HL-60/S4 treated with phorbol 12-myristate 13-acetate at 8.2 ng/mL for 4 days and 3 days (cell line): ENCODE measurements around the gene UFSP1.

Source experiments
- in situ Hi-C: fragments of 300-500 bp; cut with MboI; formaldehyde crosslinking; loops from 2 replicates; pipeline ENCODE4 v1.15.0; 2022; ENCODE audit warnings: low sequenced_read_pairs

Gene UFSP1

DNA sequence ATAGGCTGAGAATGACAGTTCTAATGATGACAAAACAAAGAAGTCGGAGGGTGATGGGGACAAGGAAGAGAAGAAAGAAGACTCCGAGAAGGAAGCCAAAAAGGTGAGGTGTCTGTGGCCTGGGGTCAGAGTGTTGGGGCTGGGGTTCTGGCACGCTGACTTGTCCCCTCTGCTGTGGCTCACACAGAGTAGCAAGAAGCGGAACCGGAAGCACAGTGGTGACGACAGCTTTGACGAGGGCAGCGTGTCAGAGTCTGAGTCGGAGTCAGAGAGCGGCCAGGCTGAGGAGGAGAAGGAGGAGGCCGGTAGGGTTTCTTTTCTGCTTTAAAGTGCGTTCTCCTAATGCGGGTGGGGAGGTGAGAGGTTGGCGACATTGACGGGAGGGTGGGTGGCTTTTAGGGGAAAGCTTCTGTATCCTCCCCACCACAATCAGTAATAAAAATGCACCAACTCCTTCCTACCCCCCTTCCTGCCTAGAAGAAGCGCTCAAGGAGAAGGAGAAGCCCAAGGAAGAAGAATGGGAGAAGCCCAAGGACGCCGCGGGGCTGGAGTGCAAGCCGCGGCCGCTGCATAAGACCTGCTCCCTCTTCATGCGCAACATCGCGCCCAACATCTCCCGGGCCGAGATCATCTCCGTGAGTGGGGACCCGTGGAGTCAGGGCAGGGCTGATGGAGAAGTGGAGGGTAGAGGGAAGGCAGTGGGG lies 4.6 kb downstream of the UFSP1 start:
- in situ Hi-C loops: loop anchor here (25.0 kb wide), 1 partner anchor 402 kb away; no protein-coding TSS in a partner anchor

DNA sequence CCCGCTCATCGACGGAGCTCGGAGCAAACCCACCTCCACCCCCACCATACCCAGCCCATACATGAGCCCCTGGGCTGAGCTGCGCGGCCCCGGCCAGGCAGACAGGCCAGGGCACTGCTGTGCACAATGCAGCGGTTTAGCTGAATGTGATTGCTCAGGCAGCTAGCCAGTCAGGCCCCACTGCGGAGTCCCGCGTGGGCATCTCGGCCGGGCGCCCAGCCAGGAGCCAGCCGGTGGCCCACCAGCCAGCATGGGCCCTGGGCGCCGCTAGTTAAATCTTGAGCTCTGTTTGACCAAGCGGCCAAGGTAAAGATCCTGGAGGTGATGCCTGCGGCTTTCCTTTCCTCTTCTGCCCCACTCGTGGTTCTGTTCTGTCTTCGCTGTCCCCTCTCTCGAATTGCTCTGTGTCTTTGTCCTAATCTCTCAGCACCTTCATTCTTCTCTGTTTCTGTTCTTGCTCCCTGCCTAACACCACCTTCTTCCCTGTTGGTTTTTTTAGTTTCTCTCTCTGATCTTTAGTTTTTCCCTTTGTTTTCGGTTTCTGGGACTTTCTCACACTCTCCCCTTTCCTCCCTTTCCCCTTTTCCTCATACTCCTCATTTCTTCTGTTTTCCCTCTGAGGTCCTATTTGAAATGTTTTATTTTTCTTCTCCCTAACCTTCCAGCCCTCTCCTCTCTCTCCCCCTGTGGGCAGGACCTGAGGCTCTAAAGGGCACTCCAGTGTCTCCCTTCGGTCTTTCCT lies 6.6 kb downstream of the UFSP1 start:
- in situ Hi-C loops: loop anchor here (25.0 kb wide), 1 partner anchor 404 kb away; no protein-coding TSS in a partner anchor

DNA sequence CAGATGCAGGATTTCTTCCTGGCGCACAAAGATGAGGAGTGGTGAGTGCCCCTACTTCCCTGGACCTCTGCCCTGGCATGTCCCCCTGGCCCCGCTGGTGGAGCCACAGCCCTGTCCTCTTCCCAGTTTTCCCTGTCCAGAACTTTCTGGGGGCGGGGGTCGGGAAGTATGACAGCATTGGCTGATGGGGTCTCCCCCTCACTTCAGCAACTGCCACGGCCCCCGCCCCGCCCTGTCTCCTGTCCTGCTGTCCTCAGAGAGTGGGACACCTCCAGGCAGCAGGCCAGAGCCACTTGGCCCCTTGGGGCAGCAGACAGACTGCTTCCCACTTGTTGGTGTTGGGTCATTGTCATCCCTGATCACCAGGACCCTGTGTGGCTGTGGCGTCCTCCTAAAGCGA lies 7.3 kb downstream of the UFSP1 start:
- in situ Hi-C loops: loop anchor here (25.0 kb wide), 1 partner anchor 405 kb away; no protein-coding TSS in a partner anchor

DNA sequence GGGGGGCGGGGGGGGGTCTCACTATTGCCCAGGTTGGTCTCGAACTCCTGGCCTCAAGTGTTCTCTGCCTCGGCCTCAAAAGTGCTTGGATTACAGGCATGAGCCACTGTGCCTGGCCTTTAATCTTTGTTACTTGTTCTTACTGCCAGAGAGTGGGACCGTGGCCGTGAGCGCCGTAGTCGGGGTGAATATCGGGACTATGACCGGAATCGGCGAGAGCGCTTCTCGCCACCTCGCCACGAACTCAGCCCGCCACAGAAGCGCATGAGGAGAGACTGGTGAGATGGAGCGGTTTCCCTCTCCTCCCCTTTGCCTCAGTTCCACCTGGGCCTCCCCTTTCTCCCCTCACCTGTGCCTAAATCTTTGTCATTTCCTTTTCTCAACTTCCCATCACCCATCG lies 8.4 kb downstream of the UFSP1 start:
- in situ Hi-C loops: loop anchor here (25.0 kb wide), 1 partner anchor 406 kb away; no protein-coding TSS in a partner anchor

DNA sequence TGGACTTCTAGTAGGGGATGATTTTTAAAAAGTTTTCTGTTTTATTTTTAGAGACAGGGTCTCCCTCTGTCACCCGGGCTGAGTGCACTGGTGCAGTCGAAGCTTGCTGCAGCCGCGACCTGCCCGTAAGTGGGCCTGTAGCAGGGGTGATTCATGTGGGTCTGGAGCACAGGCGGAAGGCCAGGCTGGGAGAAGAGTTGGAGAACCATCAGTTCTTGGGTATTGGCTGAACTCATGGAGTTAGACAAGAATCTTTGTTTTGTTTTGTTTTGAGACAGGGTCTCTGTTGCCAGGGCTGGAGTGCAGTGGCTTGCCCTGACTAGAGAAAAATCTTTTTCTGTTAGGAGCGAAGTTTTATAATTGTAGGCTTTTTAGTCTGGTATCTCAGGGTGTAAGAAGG lies 8.9 kb downstream of the UFSP1 start:
- in situ Hi-C loops: loop anchor here (25.0 kb wide), 1 partner anchor 407 kb away; no protein-coding TSS in a partner anchor

DNA sequence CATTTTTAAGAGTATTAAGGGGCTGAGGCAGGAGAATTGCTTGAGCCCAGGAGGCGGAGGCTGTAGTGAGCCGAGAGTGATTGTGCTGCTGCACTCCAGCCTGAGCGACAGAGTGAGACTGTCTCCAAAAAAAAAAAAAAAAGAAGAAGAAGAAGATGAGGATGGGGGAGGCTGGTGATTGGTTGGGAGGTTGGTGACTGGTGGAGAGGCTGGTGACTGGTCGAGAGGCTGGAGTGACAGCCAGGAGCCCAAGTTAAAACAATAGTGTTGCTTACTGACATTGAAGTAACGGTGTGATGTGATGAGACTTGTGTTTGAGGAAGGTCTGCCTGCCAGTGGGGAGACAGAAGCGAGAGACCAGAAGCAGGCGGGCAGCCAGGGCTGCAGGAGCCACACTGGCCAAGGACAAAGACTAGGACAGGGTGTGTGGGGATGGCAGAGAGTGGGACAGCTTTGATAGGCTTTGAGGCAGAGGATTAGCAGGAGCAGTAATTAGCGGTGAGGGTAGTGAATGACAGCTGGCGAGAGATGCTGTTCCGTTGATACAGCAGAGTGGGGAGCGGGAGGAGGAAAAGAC lies 9.7 kb downstream of the UFSP1 start:
- in situ Hi-C loops: loop anchor here (25.0 kb wide), 1 partner anchor 408 kb away; no protein-coding TSS in a partner anchor

DNA sequence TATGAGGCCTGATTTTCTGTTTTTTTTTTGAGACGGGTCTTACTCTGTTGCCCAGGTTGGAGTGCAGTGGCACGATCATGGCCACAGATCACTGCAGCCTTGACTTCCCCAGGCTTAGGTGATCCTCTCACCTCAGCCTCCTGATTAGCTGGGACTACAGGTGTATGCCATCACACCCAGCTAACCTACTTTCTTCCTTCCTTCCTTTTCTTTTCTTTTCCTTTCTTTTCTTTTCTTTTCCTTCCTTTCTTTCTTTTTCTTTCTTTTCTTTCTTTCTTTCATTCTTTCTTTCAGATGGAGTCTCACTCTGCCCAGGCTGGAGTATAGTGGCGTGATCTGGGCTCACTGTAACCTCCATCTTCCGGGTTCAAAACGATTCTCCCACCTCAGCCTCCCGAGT lies 10.8 kb downstream of the UFSP1 start:
- in situ Hi-C loops: loop anchor here (25.0 kb wide), 1 partner anchor 409 kb away; no protein-coding TSS in a partner anchor

DNA sequence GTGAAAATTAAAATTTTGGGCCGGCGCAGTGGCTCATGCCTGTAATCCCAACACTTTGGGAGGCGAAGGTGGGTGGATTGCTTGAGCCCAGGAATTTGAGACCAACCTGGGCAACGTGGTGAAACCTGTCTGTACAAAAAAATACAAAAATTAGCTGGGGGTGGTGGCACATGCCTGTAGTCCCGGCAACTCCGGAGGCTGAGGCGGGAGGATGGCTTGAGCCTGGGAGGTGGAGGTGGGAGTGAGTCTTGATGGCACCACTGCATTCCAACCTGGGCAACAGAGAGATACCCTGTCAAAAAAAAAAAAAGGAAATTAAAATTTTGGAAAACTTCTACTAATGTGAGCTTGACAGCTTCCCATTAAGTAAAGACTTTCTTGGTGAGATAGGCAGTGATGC lies 11.5 kb downstream of the UFSP1 start:
- in situ Hi-C loops: loop anchor here (25.0 kb wide), 1 partner anchor 409 kb away; no protein-coding TSS in a partner anchor

DNA sequence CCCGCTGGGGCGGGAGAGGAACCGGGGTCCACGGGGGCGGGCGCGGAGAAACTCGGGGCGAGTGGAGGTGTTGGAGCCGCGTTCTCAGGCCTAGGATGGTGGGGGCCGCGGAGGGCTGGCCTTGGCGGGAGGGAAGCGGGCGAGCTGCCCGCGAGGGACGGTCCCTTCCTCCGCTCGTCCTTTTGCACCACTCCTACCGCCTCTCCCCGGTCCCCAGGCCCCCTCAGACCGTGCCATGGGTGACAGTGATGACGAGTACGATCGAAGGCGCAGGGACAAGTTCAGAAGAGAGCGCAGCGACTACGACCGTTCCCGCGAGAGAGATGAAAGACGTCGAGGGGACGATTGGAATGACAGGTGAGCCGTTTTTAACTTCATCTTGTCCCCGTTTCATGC lies 14.2 kb downstream of the UFSP1 start:
- in situ Hi-C loops: loop anchor here (25.0 kb wide), 1 partner anchor 412 kb away; no protein-coding TSS in a partner anchor

DNA sequence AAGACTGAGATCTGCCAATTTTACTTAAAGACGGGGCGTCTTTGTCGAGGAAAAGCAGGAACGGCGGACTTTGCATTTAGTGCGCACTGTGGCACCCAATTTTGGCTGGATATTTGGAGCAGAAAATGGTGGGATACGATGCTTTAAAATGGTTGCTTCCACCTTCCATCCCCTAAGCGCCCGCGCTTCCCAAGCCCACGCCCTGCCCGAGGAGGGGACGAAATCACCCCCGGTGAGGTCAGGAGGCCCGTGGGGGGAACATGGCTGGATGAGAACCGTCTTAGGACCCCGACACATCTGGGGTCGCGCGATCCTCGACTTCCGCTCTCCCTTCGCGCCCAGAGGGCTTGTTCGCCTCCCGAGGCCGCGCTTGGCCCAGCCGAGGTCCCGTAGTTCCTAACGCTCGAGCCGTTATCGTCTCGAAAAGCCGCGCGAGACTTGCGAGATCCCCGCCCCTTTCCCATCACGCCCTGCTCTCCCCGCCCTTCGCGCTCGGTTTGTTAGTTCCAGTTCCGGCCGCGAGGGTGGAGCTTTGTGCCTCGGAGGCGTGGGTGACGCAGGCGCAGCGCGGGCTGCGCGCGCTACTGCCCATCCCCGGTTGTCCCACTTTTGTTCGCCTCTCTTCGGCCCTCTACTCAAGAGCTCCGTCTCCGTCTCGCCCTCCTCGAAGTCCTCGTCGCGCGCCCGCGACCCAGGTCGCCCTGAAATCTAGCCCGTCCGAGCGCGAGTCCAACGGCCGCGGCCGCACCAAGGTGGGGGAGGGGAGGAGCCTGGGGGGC lies 14.7 kb downstream of the UFSP1 start, which contains the start of gene SRRT:
TSS of gene SRRT (plus strand) at position 527 of the 779 bp plus-strand sequence. CDS start 488 bp downstream, outside the sequence.
- in situ Hi-C loops: loop anchor here (25.0 kb wide), 1 partner anchor 413 kb away; no protein-coding TSS in a partner anchor

DNA sequence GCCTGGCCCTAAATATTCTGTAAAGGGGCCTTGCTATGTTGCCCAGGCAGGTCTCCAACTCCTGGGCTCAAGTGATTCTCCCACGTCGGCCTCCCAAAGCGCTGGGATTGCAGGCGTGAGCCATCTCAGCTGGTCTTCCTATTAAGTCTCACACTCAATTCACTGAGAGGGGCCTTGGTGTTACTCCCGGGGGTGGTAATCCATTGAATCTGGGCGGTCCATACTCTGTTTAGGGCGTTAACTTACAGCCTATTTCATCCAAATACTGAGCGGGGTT lies 15.3 kb downstream of the UFSP1 start:
- in situ Hi-C loops: no loop called here

DNA sequence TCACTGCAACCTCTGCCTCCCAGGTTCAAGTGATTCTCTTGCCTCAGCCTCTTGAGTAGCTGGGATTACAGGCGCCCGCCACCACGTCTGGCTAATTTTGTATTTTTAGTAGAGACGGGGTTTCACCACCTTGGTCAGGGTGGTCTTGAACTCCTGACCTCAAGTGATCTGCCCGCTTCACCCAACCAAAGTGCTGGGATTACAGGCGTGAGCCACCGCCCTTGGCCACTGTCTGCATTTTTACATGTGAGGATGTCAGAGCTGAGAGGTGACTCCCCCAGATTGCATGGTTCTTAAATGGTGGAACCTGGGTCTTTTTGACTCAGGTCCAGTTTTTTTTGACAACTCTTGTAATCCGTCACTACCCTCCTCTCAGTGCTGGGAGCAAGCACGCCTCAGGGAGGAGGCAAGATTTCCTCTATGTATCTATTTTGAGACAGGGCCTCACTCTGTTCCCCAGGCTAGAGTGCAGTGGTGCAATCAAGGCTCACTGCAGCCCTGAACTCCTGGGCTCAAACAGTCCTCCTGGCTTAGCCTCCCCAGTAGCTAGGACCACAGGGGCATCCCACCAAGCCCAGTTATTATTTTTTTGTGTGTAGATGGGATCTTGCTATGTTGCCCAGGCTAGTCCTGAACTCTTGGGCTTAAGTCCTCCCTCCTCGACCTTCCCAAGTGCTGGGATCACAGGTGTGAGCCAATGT lies 15.8 kb downstream of the UFSP1 start:
- in situ Hi-C loops: no loop called here

DNA sequence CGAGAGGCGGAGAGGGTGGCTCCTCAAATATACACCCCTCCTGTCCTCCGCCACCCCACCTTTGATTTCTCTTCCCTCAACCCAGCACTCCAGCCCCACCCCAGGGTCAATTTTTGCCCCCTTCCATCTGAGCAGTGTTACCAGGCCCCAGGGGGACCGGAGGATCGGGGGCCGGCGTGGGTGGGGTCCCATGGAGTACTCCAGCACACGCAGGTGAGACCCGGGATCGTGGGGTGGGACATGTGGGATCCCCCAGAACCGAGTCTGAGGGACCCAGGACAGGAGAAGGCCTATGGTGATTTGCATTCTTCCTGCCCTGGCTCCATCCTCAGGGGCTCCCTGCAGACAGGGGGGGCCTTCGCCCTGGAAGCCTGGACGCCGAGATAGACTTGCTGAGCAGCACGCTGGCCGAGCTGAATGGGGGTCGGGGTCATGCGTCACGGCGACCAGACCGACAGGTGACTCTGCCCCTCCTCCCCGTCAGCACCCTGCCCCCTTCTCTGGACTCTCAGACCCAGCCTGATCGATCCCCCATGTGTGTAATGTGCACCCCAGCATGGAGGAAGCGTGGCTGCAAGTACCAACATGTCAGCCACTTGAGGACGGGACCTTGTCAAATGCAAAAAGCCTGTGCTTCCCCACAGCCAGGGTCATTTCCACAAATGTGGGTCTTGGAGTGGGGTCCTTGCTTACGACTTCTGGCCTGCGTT lies 21.6 kb downstream of the UFSP1 start:
- in situ Hi-C loops: no loop called here

DNA sequence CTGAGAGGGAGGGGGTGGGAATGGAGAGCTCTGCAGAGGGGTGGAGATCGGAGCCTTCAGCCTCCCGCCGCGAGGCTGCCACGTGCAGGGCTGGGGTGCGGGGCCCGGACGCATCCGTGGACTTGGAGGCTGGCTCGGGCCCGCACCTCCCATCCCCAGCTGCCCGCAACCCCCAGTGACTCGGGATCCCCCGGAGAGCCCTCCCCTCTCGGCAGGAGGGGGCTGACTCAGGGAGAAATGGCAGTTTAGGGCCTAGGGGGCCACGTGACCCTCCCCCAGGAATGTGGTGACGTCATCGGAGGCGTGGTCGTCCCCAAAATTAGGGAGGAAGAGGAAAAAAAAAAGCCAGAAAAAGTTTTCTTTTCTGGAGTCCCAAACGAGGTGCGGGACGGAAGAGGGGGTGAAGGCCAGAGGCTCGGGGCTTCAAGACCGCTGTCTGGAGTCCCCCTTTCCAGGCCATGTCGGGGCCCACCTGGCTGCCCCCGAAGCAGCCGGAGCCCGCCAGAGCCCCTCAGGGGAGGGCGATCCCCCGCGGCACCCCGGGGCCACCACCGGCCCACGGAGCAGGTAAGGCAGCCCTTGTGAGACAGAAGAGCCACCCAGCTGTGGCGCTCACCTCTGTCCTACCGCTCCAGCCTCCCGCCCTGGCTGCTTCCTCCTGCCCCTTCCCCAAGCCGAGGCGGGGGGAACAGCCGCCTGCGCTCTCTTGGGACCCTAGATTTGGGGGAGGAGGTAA lies 22.3 kb downstream of the UFSP1 start, which contains the start of gene TRIP6:
TSS of gene TRIP6 (plus strand) at position 348 of the 736 bp plus-strand sequence. CDS start at position 459, 111 bp downstream.
- in situ Hi-C loops: no loop called here

DNA sequence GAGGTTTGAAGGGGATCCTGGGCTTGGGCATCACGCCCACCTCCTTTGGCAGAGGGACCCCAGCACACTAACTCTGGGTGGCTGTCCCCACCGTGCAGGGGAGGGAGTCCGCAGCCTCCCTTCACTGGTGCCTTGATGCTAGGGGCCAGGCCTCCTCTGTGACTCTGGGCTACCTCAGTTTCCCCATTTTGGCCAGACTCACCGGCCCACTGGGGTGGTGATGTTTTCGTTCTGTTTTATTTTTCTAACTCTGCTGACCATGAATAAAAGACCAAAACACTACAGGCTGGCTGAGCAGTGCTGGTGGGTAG lies 22.8 kb downstream of the UFSP1 start:
- in situ Hi-C loops: no loop called here

DNA sequence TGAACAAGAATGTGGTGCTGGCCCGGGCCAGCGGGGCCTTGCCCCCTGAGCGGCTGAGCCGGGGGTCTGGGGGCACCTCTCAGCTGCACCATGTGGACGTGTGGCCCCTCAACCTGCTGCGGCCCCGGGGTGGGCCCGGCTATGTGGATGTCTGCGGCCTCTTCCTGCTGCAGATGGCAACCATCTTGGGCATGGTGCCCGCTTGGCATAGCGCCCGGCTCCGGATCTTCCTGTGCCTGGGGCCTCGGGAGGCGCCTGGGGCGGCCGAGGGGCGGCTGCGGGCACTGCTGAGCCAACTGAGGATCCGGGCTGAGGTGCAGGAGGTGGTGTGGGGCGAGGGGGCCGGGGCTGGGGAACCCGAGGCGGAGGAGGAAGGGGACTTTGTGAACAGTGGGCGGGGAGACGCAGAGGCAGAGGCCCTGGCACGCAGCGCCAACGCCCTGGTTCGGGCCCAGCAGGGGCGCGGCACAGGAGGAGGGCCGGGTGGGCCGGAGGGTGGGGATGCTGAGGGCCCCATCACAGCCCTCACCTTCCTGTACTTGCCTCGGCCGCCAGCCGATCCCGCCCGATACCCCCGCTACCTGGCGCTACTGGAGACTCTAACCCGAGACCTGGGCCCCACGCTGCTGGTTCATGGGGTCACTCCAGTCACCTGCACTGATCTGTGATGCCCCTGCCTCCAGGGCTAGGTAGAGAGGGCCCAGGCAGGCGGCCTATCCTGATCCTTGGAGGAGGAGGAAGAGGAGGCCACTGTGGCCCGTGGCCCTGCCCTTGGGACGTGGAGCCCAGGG lies 23.4 kb downstream of the UFSP1 start:
- in situ Hi-C loops: no loop called here

DNA sequence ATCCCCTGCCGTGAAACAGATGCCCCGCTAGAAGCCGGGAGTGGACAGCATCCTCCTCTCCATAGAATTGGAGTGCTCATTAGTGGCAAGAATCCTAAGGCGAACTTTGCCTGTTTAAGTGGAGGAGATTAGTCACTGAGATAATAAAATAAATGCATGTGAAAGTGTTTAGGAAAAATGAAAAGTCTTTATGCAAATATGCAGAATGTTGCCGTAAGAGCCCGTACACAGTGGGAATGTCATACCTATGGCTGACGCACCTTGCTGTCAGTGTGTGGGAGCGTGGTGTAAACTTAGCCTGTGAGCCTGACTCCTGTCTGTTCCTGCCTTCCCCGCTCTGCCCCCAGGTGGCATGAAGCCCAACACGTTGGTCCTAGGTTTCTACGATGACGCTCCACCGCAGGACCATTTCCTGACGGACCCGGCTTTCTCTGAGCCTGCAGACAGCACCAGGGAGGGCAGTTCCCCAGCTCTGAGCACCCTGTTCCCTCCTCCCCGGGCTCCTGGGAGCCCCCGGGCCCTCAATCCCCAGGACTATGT lies 24.1 kb downstream of the UFSP1 start:
- in situ Hi-C loops: no loop called here
